Activated CD8-positive, alpha-beta memory T cell treated with anti-CD3 and anti-CD28 coated beads, Interleukin-2, amount 10 ng/mL, durations not matched to agents 7 days and 5 days (primary cell): ENCODE measurements around the gene GARNL3. TPM values are rescaled to one million over a fixed set of nuclear protein-coding genes. Genes with fewer than 3 reads are reported as not detected.
A peak's percentile ranks its signal among the peaks of the same experiment; 100 is the strongest.

Experiments used
- ATAC-seq: fragments of 150-1000 bp; cut with Tn5 transposase; one replicate; pipeline ENCODE4 v1.10.0; 2021; ENCODE audit warnings: moderate library complexity
- CTCF ChIA-PET: fragments of 350-600 bp; sonication (Branson Sonifier 250); formaldehyde crosslinking; loops from one replicate; lab custom pipeline; 2021; ENCODE audit warnings: antibody characterized with exemption; lab: Charles Lee
- DNase-seq: peaks from one replicate; pipeline ENCODE4 v3.0.0-alpha.2; 2020
- H3K27ac Mint-ChIP-seq: one replicate; pipeline ENCODE4 v1.8.0; 2021; ENCODE audit warnings: mild to moderate bottlenecking, mixed read lengths
- H3K27me3 Mint-ChIP-seq: one replicate; pipeline ENCODE4 v1.8.0; 2021; ENCODE audit warnings: mixed read lengths
- H3K36me3 Mint-ChIP-seq: one replicate; pipeline ENCODE4 v1.8.0; 2021; ENCODE audit warnings: mild to moderate bottlenecking, mixed read lengths
- H3K4me1 Mint-ChIP-seq: one replicate; pipeline ENCODE4 v1.8.0; 2021; ENCODE audit warnings: mixed read lengths
- H3K4me3 Mint-ChIP-seq: one replicate; pipeline ENCODE4 v1.8.0; 2021; ENCODE audit warnings: mild to moderate bottlenecking, moderate library complexity, mixed read lengths
- H3K9me3 Mint-ChIP-seq: one replicate; pipeline ENCODE4 v1.8.0; 2022; ENCODE audit warnings: low read depth, mixed read lengths
- total RNA-seq, 2 experiments: library from RNA; stranded (reverse); gene quantifications; one replicate each; pipeline ENCODE4 v1.2.3, GENCODE V29; 2021

Gene GARNL3
- total RNA-seq, 2 experiments from 2014 or later: 4.0 to 4.3 TPM

DNA sequence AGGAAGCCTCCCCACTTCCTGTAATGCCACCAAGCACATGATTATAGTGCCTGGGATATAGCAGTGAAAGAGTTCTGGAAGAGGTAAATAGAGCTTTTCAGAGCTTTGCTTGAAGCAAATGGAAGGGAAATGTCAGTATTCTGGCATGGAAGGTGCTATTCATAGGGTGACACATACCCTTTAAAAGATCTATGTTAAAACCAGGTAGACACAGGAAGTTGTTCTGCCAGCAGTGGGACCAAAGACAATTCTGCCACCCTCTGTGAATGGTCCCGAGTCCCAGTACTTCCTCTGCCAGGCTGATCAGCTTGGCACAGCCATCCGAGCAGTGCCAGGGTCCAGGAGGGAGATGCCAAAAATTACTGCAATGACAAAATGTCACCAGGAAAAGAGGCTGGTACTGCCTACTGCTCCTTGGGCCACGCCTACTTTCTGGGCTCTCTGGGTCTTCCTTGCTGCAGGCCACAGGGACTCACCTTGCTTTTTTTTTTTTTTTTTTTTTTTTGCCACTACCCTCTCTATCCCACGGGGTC, 26.7 kb downstream of the GARNL3 start:
- H3K27ac Mint-ChIP-seq: no peak overlapping the region
- H3K27me3 Mint-ChIP-seq: peaks cover 23% of the 10 kb centered on the region
- H3K36me3 Mint-ChIP-seq: no peaks in the 10 kb centered on the region
- no peak for DNase-seq
- CTCF ChIA-PET: interaction anchor here (0.7 kb wide), 1 partner anchor 231 kb away, joined by 5 read pairs; no protein-coding TSS in a partner anchor
- H3K4me1 Mint-ChIP-seq: peaks cover 10% of the 10 kb centered on the region
- H3K9me3 Mint-ChIP-seq: no peaks in the 10 kb centered on the region
- no peak for ATAC-seq
- no peak overlapping the region for H3K4me3 Mint-ChIP-seq

- H3K9me3 Mint-ChIP-seq: no peaks in the 10 kb centered on the region
- H3K4me3 Mint-ChIP-seq: no peak overlapping the region
- H3K4me1 Mint-ChIP-seq: peaks cover 10% of the 10 kb centered on the region
- H3K27me3 Mint-ChIP-seq: peaks cover 18% of the 10 kb centered on the region
- ATAC-seq (no peak), DNase-seq (no peak)
- no peak overlapping the region for H3K27ac Mint-ChIP-seq
- H3K36me3 Mint-ChIP-seq: no peaks in the 10 kb centered on the region
- CTCF ChIA-PET: no interaction called here
These were observed 27.8 kb downstream of the GARNL3 start for GRCh38 chr9:127292415-127292814.

DNA sequence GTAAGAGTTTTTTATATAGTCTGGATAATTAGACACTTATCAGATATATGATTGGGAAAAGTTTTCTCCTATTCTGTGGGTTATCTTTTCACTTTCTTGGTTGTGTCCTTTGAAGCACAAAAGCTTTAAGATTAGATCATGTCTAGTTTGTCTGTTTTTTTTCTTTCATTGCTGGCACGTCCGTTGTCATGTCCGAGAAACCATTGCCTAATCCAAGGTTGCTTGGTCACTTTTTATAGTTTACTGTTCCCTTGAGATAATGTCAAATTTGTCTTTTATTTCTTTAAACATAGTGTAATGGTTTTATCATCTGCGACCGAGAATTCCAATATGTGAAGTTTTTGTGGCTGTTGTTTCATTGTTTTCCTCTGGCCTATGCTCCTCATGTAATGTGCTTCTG, 28.8 kb downstream of the GARNL3 start:
- Mint-ChIP-seq H3K9me3 (no peaks in the 10 kb centered on the region), H3K4me1 (peaks cover 10% of the 10 kb centered on the region), H3K27ac (no peak overlapping the region), H3K4me3 (no peak overlapping the region), H3K27me3 (peaks cover 14% of the 10 kb centered on the region), H3K36me3 (no peaks in the 10 kb centered on the region)
- CTCF ChIA-PET: no interaction called here
- ATAC-seq (no peak), DNase-seq (no peak)

DNA sequence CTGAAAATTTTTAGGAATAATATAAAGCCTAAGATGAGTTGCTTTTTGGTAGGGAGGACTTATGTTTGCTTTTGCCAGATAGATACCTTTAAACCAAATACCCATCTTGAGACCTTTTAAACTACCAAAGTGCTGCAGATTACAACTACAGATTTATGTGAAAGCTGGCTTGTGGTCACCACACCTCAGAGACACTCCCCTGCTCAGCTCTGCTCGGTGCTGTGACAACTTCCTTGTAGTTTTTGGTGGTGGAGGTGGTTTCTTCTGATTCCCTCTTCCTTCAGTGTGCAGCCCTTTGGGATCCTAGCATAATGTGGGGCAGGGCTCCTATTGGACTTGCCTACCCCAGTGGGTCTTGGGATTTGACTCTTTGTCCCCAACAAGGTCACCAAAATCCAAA, 29.2 kb downstream of the GARNL3 start:
- CTCF ChIA-PET: no interaction called here
- Mint-ChIP-seq H3K4me3 (no peak overlapping the region), H3K4me1 (peaks cover 10% of the 10 kb centered on the region), H3K27me3 (peaks cover 14% of the 10 kb centered on the region), H3K9me3 (no peaks in the 10 kb centered on the region), H3K27ac (no peak overlapping the region), H3K36me3 (no peaks in the 10 kb centered on the region)
- ATAC-seq (peak; percentile 66), DNase-seq (peak; percentile 59)

- H3K27me3 Mint-ChIP-seq: peaks cover 6% of the 10 kb centered on the region
- no peaks in the 10 kb centered on the region for H3K9me3 Mint-ChIP-seq
- CTCF ChIA-PET: interaction anchor here (1.3 kb wide), 1 partner anchor 17 kb away, joined by 4 read pairs; no protein-coding TSS in a partner anchor
- H3K36me3 Mint-ChIP-seq: no peaks in the 10 kb centered on the region
- ATAC-seq: no peak
- no peak overlapping the region for H3K4me3 Mint-ChIP-seq
- DNase-seq: no peak
- H3K4me1 Mint-ChIP-seq: peaks cover 10% of the 10 kb centered on the region
- no peak overlapping the region for H3K27ac Mint-ChIP-seq
These were observed 30.4 kb downstream of the GARNL3 start for GRCh38 chr9:127295005-127295404.

GRCh38 chr9:127300886-127301447, 36.4 kb downstream of the GARNL3 start:
- H3K27ac Mint-ChIP-seq: no peak overlapping the region
- H3K9me3 Mint-ChIP-seq: no peaks in the 10 kb centered on the region
- CTCF ChIA-PET: interaction anchor here (0.7 kb wide), 1 partner anchor 11 kb away, joined by 3 read pairs; no protein-coding TSS in a partner anchor
- no peaks in the 10 kb centered on the region for H3K36me3 Mint-ChIP-seq
- no peaks in the 10 kb centered on the region for H3K4me1 Mint-ChIP-seq
- H3K27me3 Mint-ChIP-seq: peaks cover 4% of the 10 kb centered on the region
- DNase-seq (no peak), ATAC-seq (no peak)
- no peak overlapping the region for H3K4me3 Mint-ChIP-seq

DNA sequence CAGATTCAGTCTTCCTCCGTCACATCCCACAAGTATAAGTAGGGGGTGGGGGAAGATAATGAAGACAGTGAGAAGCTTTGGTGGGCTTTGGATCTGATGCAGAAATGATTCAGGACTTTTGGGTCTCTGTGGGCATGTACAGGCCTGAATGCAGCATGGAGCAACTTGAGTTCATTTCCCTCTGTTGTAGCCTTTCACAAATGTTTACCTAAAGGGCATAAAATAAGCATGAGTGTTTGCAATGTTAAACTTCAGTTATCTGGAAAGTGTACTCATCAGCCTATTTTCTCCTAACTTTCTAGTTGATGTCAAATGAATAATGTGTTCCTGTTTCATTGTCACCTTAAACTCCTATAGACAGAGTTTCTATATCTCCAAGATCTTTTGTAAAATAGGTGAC, 39.3 kb downstream of the GARNL3 start:
- CTCF ChIA-PET: no interaction called here
- H3K27me3 Mint-ChIP-seq: peaks cover 2% of the 10 kb centered on the region
- no peak overlapping the region for H3K4me3 Mint-ChIP-seq
- H3K9me3 Mint-ChIP-seq: no peaks in the 10 kb centered on the region
- no peaks in the 10 kb centered on the region for H3K4me1 Mint-ChIP-seq
- ATAC-seq: no peak
- no peaks in the 10 kb centered on the region for H3K36me3 Mint-ChIP-seq
- no peak overlapping the region for H3K27ac Mint-ChIP-seq
- no peak for DNase-seq

DNA sequence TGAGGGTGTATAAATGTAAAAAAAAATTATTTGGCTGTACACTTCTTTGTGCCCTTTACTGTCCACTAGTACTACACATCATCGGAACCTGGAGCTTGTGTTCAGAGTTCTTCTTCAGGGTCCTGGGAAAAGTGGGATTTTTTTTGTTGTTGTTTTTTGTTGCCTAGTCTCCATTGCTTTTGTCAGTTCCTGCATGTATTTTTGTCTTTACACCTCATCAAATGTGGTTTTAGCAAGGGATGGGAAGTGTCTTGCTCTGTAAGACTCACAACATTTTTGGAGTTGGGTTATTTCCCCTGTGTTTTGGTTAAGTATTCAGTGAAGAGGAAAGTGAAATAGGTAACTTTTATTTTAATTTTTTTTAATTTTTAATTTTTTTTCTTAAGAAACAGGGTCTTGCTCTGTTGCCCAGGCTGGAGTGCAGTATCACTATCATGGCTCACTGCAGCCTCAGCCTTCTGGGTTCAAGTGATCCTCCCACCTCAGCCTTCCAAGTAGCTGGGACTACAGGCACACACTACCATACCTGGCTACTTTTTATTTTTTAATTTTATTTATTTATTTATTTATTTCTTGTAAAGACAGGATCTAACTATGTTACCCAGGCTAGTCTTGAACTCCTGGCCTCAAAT, 40.7 kb downstream of the GARNL3 start:
- DNase-seq (no peak), ATAC-seq (no peak)
- no peaks in the 10 kb centered on the region for H3K36me3 Mint-ChIP-seq
- no peak overlapping the region for H3K27ac Mint-ChIP-seq
- CTCF ChIA-PET: interaction anchor here (1.0 kb wide), 1 partner anchor 92 kb away, joined by 3 read pairs; no protein-coding TSS in a partner anchor
- H3K27me3 Mint-ChIP-seq: peaks cover 6% of the 10 kb centered on the region
- no peaks in the 10 kb centered on the region for H3K9me3 Mint-ChIP-seq
- no peaks in the 10 kb centered on the region for H3K4me1 Mint-ChIP-seq
- no peak overlapping the region for H3K4me3 Mint-ChIP-seq

GRCh38 chr9:127305838-127306226, 41.3 kb downstream of the GARNL3 start:
- no peak for ATAC-seq
- no peaks in the 10 kb centered on the region for H3K4me1 Mint-ChIP-seq
- no peaks in the 10 kb centered on the region for H3K36me3 Mint-ChIP-seq
- H3K9me3 Mint-ChIP-seq: no peaks in the 10 kb centered on the region
- CTCF ChIA-PET: no interaction called here
- no peak overlapping the region for H3K4me3 Mint-ChIP-seq
- DNase-seq: no peak
- peaks cover 6% of the 10 kb centered on the region for H3K27me3 Mint-ChIP-seq
- no peak overlapping the region for H3K27ac Mint-ChIP-seq

DNA sequence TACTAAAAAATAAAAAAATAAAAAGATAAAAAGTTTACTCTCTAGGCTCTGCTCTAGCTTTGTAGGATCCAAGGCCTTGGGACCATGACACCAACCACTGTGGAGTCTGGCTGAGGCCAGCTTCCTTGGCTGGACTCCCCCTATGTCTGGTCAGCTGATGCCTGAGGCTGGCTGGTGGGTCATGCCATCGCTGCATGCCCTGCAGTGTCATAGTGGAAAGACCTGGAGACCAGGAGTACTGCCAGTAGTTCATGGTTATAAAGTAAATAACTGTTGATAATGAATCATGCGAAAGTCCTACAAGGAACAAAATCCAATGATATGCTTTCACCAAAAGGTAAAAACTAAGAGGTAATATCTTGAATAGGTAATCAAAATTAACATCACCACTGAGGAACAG, 43.2 kb downstream of the GARNL3 start:
- Mint-ChIP-seq H3K4me3 (no peak overlapping the region), H3K4me1 (no peaks in the 10 kb centered on the region), H3K27me3 (peaks cover 6% of the 10 kb centered on the region), H3K9me3 (no peaks in the 10 kb centered on the region), H3K27ac (no peak overlapping the region), H3K36me3 (no peaks in the 10 kb centered on the region)
- CTCF ChIA-PET: no interaction called here
- DNase-seq: no peak
- no peak for ATAC-seq

- Mint-ChIP-seq H3K4me3 (no peak overlapping the region), H3K36me3 (no peaks in the 10 kb centered on the region), H3K9me3 (no peaks in the 10 kb centered on the region), H3K27ac (no peak overlapping the region), H3K27me3 (peaks cover 4% of the 10 kb centered on the region), H3K4me1 (no peaks in the 10 kb centered on the region)
- no peak for DNase-seq
- no peak for ATAC-seq
- CTCF ChIA-PET: interaction anchor here (1.4 kb wide), 1 partner anchor 9 kb away, joined by 3 read pairs; no protein-coding TSS in a partner anchor
These were observed 44.3 kb downstream of the GARNL3 start for GRCh38 chr9:127308652-127309434.

DNA sequence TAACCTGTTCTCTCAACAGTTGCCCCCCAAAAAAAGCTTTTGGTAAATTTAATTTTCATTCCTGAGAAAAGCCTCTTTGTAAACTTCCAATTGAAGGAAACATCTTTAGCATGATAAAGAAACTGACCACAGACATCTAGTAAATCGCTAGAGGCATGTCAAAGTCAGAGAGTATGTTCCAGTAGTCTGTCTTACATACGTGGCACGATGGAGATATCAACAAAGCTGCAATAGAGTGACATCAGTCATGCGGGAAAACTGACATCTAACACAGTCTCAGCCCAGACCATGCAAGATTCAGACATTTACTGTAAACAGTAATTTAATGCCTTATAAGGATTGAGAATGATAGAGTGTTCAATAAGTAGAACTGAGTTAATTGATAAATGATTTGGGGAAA, 45.1 kb downstream of the GARNL3 start:
- no peak for ATAC-seq
- Mint-ChIP-seq H3K9me3 (no peaks in the 10 kb centered on the region), H3K27ac (no peak overlapping the region), H3K36me3 (peaks cover 1% of the 10 kb centered on the region), H3K4me1 (no peaks in the 10 kb centered on the region), H3K27me3 (peaks cover 4% of the 10 kb centered on the region), H3K4me3 (no peak overlapping the region)
- DNase-seq: no peak
- CTCF ChIA-PET: interaction anchor here (1.0 to 3.0 kb wide), 3 partner anchors 10 to 146 kb away, joined by 3 to 15 read pairs (median 3); partner anchors contain the start of gene SLC2A8

GRCh38 chr9:127311239-127311741, 46.7 kb downstream of the GARNL3 start:
- ATAC-seq: peak; percentile 67

More at GRCh38 chr9:127311239-127311741, 46.7 kb downstream of the GARNL3 start:
- peaks cover 4% of the 10 kb centered on the region for H3K27me3 Mint-ChIP-seq
- no peak overlapping the region for H3K27ac Mint-ChIP-seq
- DNase-seq: peak; percentile 63
- peaks cover 1% of the 10 kb centered on the region for H3K36me3 Mint-ChIP-seq
- no peaks in the 10 kb centered on the region for H3K9me3 Mint-ChIP-seq
- CTCF ChIA-PET: interaction anchor here (0.7 to 3.0 kb wide), 12 partner anchors 8 to 144 kb away, joined by 3 to 15 read pairs (median 4); partner anchors contain the start of genes SLC2A8 and ZNF79
- no peak overlapping the region for H3K4me3 Mint-ChIP-seq
- H3K4me1 Mint-ChIP-seq: no peaks in the 10 kb centered on the region
